ENCODE data around the gene ALAD. TPM values are rescaled to one million over a fixed set of nuclear protein-coding genes. Genes with fewer than 3 reads are reported as not detected.

The ALAD gene
- total and polyA plus RNA-seq, 2 of the 13 experiments (the other 11 are each of a cell fraction or from before 2014, with no cell fraction given) = 21.8 to 30.1 TPM

- TF ChIP-seq ZBTB2 (CRISPR knock-in tag; IDR thresholded peaks at IDR 0.05; ENCODE audit: low read depth) (peak; percentile 93), ZBTB44 (CRISPR knock-in tag; IDR thresholded peaks at IDR 0.05) (no peak), ZNF513 (CRISPR knock-in tag; conservative IDR thresholded peaks at IDR 0.05) (no peak), THRA (CRISPR knock-in tag; IDR thresholded peaks at IDR 0.05; ENCODE audit: borderline replicate concordance) (peak; percentile 54; the same call in 1 of the 2 replicates), ARID3A (IDR thresholded peaks at IDR 0.05; ENCODE audit: low read depth, low read length) (peak; percentile 78), ZNF792 (CRISPR knock-in tag; IDR thresholded peaks at IDR 0.05) (peak; percentile 80), ZFP62 (CRISPR knock-in tag; IDR thresholded peaks at IDR 0.05) (no peak; the same call in 1 of the 2 replicates), ZNF143 (CRISPR knock-in tag; IDR thresholded peaks at IDR 0.05) (peak; percentile 96), ZBTB40 (IDR thresholded peaks at IDR 0.05) (no peak), ZBTB40 (CRISPR knock-in tag; IDR thresholded peaks at IDR 0.05) (peak; percentile 86), EHMT2 (IDR thresholded peaks at IDR 0.05; ENCODE audit: borderline replicate concordance, low read depth, low read length) (no peak; the same call in 1 of the 2 replicates)
These were observed 9.3 kb upstream of the ALAD start, which contains the start of the genes C9orf43 and POLE3 (continued) for GRCh38 chr9:113410207-113410864.

Measured in HepG2 (cell line).